GM23338 (cell line): ENCODE measurements around the gene CYFIP2. TPM values are rescaled to one million over a fixed set of nuclear protein-coding genes. Genes with fewer than 3 reads are reported as not detected.

Source experiments
- ATAC-seq: fragments of 200-7000 bp; cut with Tn5 transposase; 3 replicates; pipeline ENCODE4 v1.9.1; 2020
- DNase-seq: peaks from one replicate; pipeline ENCODE4 v3.0.0-alpha.2; 2015; ENCODE audit warnings: low spot score
- H2AFZ ChIP-seq: fragments of 200-600 bp; sonication (generic); 2 replicates; pipeline ENCODE4 v1.8.0; 2016; ENCODE audit warnings: antibody characterized with exemption, mild to moderate bottlenecking, moderate library complexity
- H3F3A ChIP-seq: fragments of 200-600 bp; sonication (generic); replicated peaks from 2 replicates; pipeline ENCODE4 v1.8.0; 2017; ENCODE audit warnings: antibody characterized with exemption, mixed run types, low read depth
- H3K27ac ChIP-seq: fragments of 200-600 bp; sonication (generic); 2 replicates; pipeline ENCODE4 v1.6.1; 2016; ENCODE audit warnings: low read depth
- H3K27me3 ChIP-seq: fragments of 200-600 bp; sonication (generic); 2 replicates; pipeline ENCODE4 v1.8.0; 2016; ENCODE audit warnings: mild to moderate bottlenecking, mixed run types, moderate library complexity; ENCODE audit not compliant: insufficient read depth
- H3K36me3 ChIP-seq: fragments of 200-600 bp; sonication (generic); 2 replicates; pipeline ENCODE4 v1.8.0; 2016; ENCODE audit warnings: mild to moderate bottlenecking; ENCODE audit not compliant: insufficient read depth
- H3K4me1 ChIP-seq: fragments of 200-600 bp; sonication (generic); 2 replicates; pipeline ENCODE4 v1.8.0; 2016; ENCODE audit warnings: mild to moderate bottlenecking, moderate library complexity; ENCODE audit not compliant: insufficient read depth
- H3K4me2 ChIP-seq: fragments of 200-600 bp; sonication (generic); 2 replicates; pipeline ENCODE4 v1.7.1; 2017; ENCODE audit warnings: mixed run types
- H3K4me3 ChIP-seq: fragments of 200-600 bp; sonication (generic); 2 replicates; pipeline ENCODE4 v1.6.1; 2016; ENCODE audit warnings: mixed run types
- H3K79me2 ChIP-seq: fragments of 200-600 bp; sonication (generic); replicated peaks from 2 replicates; pipeline ENCODE4 v1.8.0; 2017; ENCODE audit warnings: mild to moderate bottlenecking; ENCODE audit not compliant: insufficient read depth
- H3K9me2 ChIP-seq: fragments of 200-600 bp; sonication (generic); 2 replicates; pipeline ENCODE4 v1.8.0; 2017; ENCODE audit not compliant: insufficient read depth
- H4K20me1 ChIP-seq: fragments of 200-600 bp; sonication (generic); replicated peaks from 2 replicates; pipeline ENCODE4 v1.8.0; 2017; ENCODE audit warnings: mild to moderate bottlenecking; ENCODE audit not compliant: insufficient read depth
- H3K27ac Mint-ChIP-seq: 2 replicates; pipeline ENCODE4 v1.8.0; 2020; ENCODE audit warnings: inconsistent platforms, mild to moderate bottlenecking, moderate library complexity, mixed read lengths
- H3K27me3 Mint-ChIP-seq: 3 replicates; pipeline ENCODE4 v1.8.0; 2022; ENCODE audit warnings: low read depth, mild to moderate bottlenecking, moderate library complexity, mixed read lengths, inconsistent platforms; ENCODE audit not compliant: insufficient read depth, poor library complexity
- H3K36me3 Mint-ChIP-seq: 3 replicates; pipeline ENCODE4 v1.8.0; 2021; ENCODE audit warnings: low read depth, mild to moderate bottlenecking, inconsistent platforms, moderate library complexity, mixed read lengths
- H3K4me1 Mint-ChIP-seq: 3 replicates; pipeline ENCODE4 v1.8.0; 2020; ENCODE audit warnings: mild to moderate bottlenecking, inconsistent platforms, mixed read lengths
- H3K4me3 Mint-ChIP-seq: 3 replicates; pipeline ENCODE4 v1.8.0; 2021; ENCODE audit warnings: moderate library complexity, mild to moderate bottlenecking, inconsistent platforms, mixed read lengths
- H3K9me3 Mint-ChIP-seq: 3 replicates; pipeline ENCODE4 v1.8.0; 2020; ENCODE audit warnings: moderate library complexity, mild to moderate bottlenecking, inconsistent platforms, mixed read lengths
- CREB1 ChIP-seq: fragments of 250-450 bp; sonication (Bioruptor Pico); IDR thresholded peaks from 2 replicates; pipeline ENCODE4 v1.5.0; 2020; ENCODE audit warnings: low read depth, mild to moderate bottlenecking, moderate library complexity
- CTCF ChIP-seq, 2 experiments: fragments of 200-600 bp in 1 of 2; sonication (generic) in 1 of 2; conservative IDR thresholded peaks; 2 replicates each; pipeline versions ENCODE4 v1.5.1 to v1.6.1; 2016 to 2017; ENCODE audit warnings: antibody characterized with exemption in 2 of 2, low read depth in 2 of 2, mild to moderate bottlenecking in 2 of 2, moderate library complexity in 1 of 2
- ETS1 ChIP-seq: IDR thresholded peaks from 2 replicates; pipeline ENCODE4 v1.6.1; 2016; ENCODE audit warnings: antibody characterized with exemption
- EZH2 ChIP-seq: fragments of 200-600 bp; sonication (generic); IDR thresholded peaks from one replicate; pipeline ENCODE4 v1.8.0; 2017; ENCODE audit warnings: antibody characterized with exemption, mild to moderate bottlenecking, low read depth; ENCODE audit not compliant: unreplicated experiment
- EZH2phosphoT487 ChIP-seq: fragments of 200-600 bp; sonication (generic); IDR thresholded peaks from one replicate; pipeline ENCODE4 v1.8.1; 2018; ENCODE audit warnings: antibody characterized with exemption; ENCODE audit not compliant: unreplicated experiment
- JUNB ChIP-seq: IDR thresholded peaks from one replicate; pipeline ENCODE4 v1.6.1; 2016; ENCODE audit warnings: antibody characterized with exemption; ENCODE audit not compliant: unreplicated experiment
- NANOG ChIP-seq: IDR thresholded peaks from 2 replicates; pipeline ENCODE4 v1.6.1; 2016; ENCODE audit warnings: antibody characterized with exemption, borderline replicate concordance
- POLR2AphosphoS5 ChIP-seq: IDR thresholded peaks from 2 replicates; pipeline ENCODE4 v1.6.1; 2016; ENCODE audit warnings: antibody characterized with exemption, low read depth
- REST ChIP-seq: IDR thresholded peaks from one replicate; pipeline ENCODE4 v1.6.1; 2018; ENCODE audit warnings: antibody characterized with exemption; ENCODE audit not compliant: unreplicated experiment
- STAT1 ChIP-seq: IDR thresholded peaks from one replicate; pipeline ENCODE4 v1.6.1; 2016; ENCODE audit warnings: antibody characterized with exemption; ENCODE audit not compliant: unreplicated experiment
- ZNF114 ChIP-seq: fragments of 250-450 bp; sonication (Bioruptor Pico); IDR thresholded peaks from 2 replicates; pipeline ENCODE4 v1.5.0; 2020; ENCODE audit warnings: mild to moderate bottlenecking, moderate library complexity
- ZNF331 ChIP-seq: fragments of 250-450 bp; sonication (Bioruptor Pico); IDR thresholded peaks from 2 replicates; pipeline ENCODE4 v1.5.0; 2020; ENCODE audit warnings: low read depth, mild to moderate bottlenecking, moderate library complexity
- ZNF462 ChIP-seq: fragments of 250-450 bp; sonication (Bioruptor Pico); IDR thresholded peaks from 2 replicates; pipeline ENCODE4 v1.5.0; 2020; ENCODE audit warnings: mild to moderate bottlenecking, moderate library complexity
- polyA plus RNA-seq: library from polyadenylated mRNA; unstranded; fragments of >200 nt; fragmentation: Nextera tagmentation; extraction: Ambion mirVana; gene quantifications from 2 replicates; pipeline ENCODE4 v1.2.1, GENCODE V29; 2016
- total RNA-seq: library from RNA; depleted of rRNA; stranded (reverse); fragments of >200 nt; shearing (Covaris generic); gene quantifications from 2 replicates; pipeline ENCODE4 v1.2.3, GENCODE V29; 2014

CYFIP2 gene
- total and polyA plus RNA-seq, 2 experiments from 2014 or later: 54.1 to 98.4 TPM

- peak; percentile 26 for DNase-seq
- Histone ChIP-seq H3K36me3 (0 out of 2 replicates have a peak, but pooled peaks cover 10% of the 10 kb centered on the region), H3K27ac (0 out of 2 replicates have a peak overlapping the region, but pooled peaks have one; percentile 61), H3K27me3 (no peaks in the 10 kb centered on the region), H3K9me2 (no peaks in the 10 kb centered on the region), H3K4me3 (no peak overlapping the region), H3K4me2 (no peak overlapping the region), H4K20me1 (no peaks in the 10 kb centered on the region), H3K4me1 (peaks cover 11% of the 10 kb centered on the region), H3F3A (no peaks in the 10 kb centered on the region), H3K79me2 (no peaks in the 10 kb centered on the region), H2AFZ (no peak overlapping the region)
- H3K4me1 Mint-ChIP-seq: peaks cover 20% of the 10 kb centered on the region
- peaks cover 3% of the 10 kb centered on the region for H3K27me3 Mint-ChIP-seq
- H3K27ac Mint-ChIP-seq: 0 out of 2 replicates have a peak overlapping the region, but pooled peaks have one; percentile 23
- ATAC-seq: no peak
- peaks cover 25% of the 10 kb centered on the region for H3K36me3 Mint-ChIP-seq
- TF ChIP-seq CTCF (conservative IDR thresholded peaks at IDR 0.05; ENCODE audit: low read depth in 2 of 2): no peak
- no peak for TF ChIP-seq NANOG
- no peak for TF ChIP-seq EZH2
- no peak for TF ChIP-seq REST
- no peak for TF ChIP-seq STAT1
- TF ChIP-seq CREB1 (CRISPR knock-in tag): no peak
- no peak for TF ChIP-seq ETS1
- TF ChIP-seq ZNF114: no peak
- TF ChIP-seq ZNF331 (CRISPR knock-in tag): no peak
- TF ChIP-seq POLR2AphosphoS5: no peak
- no peak for TF ChIP-seq ZNF462 (CRISPR knock-in tag)
- no peak for TF ChIP-seq EZH2phosphoT487
- TF ChIP-seq JUNB: no peak
- H3K4me3 Mint-ChIP-seq: no peak overlapping the region
- no peaks in the 10 kb centered on the region for H3K9me3 Mint-ChIP-seq
Observed at GRCh38 chr5:157384971-157385709, 119.2 kb downstream of the CYFIP2 start.
